SKM-1 treated with dmso at 0.1 percent for 144 hours (cell line): Measurements from ENCODE around the gene SLC16A10.
"Not testable (repeated sequence)": the region's sequence is repeated elsewhere in the genome, so short reads cannot be mapped to it uniquely, and the experiment has no call there.

Experiments used
- DNase-seq: peaks from one replicate; lab custom pipeline; 2025; ENCODE audit not compliant: unreplicated experiment; lab: John Stamatoyannopoulos, UW

SLC16A10 gene

DNA sequence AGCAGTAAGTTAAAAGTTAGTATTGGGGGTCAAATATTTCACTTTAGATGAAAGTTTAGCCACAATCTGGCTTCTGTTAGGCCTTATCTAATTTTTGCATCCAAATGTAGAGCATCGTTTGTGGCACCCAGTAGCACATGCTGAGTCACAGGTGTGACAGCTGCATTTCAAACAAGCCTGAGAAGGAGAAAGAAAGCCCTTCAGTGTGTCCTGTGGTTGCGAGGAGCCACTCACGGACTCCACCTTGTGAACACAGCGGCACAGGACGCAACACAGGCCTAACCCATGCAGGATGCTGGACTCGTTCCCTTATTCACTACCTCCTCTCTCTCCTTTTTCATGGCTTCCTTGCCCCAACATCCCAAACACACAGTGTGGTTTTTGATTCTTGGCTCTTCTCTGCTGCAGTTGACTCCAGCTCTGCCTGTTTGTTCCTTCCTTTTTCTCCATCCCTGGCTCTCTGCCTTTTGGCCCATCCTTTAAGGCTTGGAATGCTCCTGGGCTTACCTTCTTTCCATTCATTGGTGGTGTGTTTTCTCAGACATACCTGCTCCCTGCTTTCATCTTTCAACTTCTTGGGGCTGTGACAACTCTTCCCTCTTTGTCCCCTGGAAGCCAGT is 124.2 kb downstream of the SLC16A10 start:
- no peak for DNase-seq

DNA sequence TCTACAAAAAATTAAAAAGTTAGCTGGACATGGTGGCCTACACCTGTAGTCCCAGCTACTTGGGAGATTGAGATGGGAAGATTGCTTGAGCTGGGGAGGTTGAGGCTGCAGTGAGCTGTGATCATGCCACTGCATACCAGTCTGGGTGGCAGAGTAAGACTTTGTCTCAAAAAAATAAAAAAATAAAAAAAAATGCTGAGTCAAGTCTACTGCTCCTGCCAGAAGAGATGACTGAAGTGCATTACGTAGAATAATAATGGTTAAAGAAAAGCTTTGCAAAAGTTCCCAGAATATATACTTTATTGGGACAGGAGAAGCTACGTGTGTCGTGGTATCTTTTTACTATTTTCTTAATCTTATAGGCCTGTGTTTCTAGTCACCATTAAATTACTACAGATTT is 125.3 kb downstream of the SLC16A10 start:
- no peak for DNase-seq

DNA sequence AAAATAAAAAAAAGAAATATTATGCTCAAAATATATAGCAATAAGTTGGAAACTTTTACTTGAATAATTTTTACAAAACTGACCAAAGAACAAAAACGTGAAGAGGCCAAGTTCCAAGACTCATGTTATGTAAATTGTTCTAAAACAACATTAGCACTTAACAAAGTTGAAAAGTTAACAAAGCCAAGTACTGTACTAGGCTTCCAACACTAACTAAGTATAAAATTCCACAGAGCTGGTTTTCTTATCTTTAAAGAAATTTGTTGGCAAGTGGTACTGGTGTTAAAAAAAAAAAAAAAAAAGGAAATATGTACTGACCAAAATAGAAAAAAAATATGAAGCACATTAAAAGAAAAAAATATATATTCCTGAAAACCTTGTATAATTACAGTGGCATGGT is 127.8 kb downstream of the SLC16A10 start:
- DNase-seq, result no peak

- no peak for DNase-seq
Measured at GRCh38 chr6:111219785-111220184, 132.5 kb downstream of the SLC16A10 start.

DNA sequence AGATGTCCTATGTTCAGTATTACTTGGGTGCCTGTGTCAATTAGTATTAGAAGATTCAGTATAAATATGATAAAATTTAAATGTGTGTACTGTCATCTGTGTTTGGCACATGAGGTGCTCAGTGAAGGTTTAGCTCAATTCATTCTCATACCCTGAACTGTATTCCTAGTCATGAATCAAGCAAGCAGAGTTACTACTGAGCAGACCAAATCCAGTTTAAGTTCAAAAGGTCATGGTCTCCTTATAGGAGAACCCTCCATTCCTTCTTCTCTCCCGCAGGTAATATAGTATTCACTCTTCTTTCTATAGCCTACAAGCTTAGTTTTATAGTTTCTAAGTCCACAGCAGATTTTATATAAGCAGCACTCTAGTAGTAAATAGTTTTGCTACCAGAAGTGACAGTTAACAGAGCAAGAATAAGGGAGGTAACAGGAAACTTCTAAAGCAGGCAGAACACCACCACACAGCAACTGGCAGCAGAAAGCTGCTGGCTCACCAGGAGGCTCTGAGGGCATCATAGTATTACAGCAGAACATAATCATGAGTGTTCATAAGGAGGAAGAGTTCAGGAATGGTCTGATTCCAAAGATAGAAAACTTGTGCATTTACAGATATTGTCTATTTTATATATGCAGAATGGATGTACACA is 133.2 kb downstream of the SLC16A10 start:
- no peak for DNase-seq

DNA sequence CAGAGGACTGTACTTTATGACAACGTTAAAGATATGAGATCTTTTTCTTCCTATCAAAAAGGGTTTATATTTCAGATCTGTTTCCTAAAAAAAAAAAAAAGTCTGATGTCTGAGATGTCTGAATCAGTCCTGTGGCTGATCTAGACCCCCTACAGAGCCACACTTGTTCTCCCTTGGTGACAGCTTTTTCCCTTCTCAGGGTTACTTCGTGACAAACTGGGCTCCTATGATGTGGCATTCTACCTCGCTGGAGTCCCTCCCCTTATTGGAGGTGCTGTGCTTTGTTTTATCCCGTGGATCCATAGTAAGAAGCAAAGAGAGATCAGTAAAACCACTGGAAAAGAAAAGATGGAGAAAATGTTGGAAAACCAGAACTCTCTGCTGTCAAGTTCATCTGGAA is 134.5 kb downstream of the SLC16A10 start:
- no peak for DNase-seq

GRCh38 chr6:111222341-111222740 is 135.0 kb downstream of the SLC16A10 start:
- DNase-seq, result no peak

GRCh38 chr6:111228094-111228493 is 140.8 kb downstream of the SLC16A10 start:
- DNase-seq, result no peak

GRCh38 chr6:111230351-111231089 is 143.2 kb downstream of the SLC16A10 start:
- DNase-seq, result no peak

DNA sequence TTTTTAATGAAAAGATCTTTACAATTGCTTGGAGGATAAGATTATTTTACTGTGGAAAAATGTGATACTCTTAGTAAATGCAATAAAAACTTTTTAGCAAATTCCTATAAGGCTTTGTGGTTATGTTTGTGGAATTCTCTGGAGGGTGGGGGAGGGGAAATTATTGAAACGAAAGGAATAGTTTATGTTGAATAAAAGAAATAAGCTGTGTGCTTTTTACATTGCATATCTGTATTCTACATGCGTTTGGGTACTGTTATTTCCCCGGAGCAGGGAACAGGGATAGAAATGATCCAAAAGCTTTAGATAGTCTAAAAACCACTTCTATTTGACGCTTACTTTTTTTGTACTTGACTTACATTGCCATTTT is 143.8 kb downstream of the SLC16A10 start:
- DNase-seq, result no peak

- DNase-seq, result no peak
Measured at GRCh38 chr6:111237852-111238251, 150.5 kb downstream of the SLC16A10 start.

GRCh38 chr6:111238464-111239119 is 151.3 kb downstream of the SLC16A10 start:
- DNase-seq, result no peak

- no peak for DNase-seq
Measured at GRCh38 chr6:111239461-111239860, 152.2 kb downstream of the SLC16A10 start.

DNA sequence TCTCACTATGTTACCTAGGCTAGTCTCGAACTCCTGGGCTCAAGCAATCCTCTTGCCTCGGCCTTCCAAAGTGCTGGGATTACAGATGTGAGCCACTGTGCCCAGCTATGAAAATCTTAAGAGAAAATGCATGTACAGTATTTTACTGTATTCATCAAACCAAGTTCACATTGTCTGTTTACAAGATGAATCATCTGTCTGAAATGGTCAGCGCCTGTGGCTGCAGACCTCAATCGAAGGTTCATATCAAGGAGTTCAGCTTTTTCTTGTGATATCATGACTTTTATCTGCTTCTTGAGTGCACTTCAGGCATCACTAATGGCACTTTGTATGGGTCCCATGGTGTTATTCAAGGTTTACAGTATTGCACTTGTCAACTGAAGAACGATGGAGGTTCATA is 155.1 kb downstream of the SLC16A10 start:
- no peak for DNase-seq

DNA sequence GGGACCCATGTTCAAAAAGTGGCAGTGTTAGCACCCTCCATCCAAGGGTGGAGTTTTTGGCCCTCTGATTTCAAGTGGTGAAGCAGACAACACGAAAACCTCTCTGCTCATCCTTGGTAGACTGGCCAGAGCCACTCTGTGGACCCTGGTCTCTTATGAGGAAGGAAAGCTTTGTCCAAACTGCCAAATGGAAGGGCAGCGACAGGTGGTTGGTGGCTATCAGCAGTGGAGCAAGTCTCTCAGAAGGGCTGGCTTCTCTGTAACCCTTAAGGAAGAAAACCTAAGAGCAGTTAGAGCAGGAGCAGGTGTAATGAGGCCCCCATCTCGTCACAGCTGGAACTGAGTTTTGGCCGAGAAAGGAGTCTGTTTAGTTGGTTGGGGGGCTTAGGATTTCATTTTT is 155.8 kb downstream of the SLC16A10 start:
- DNase-seq, result no peak

DNA sequence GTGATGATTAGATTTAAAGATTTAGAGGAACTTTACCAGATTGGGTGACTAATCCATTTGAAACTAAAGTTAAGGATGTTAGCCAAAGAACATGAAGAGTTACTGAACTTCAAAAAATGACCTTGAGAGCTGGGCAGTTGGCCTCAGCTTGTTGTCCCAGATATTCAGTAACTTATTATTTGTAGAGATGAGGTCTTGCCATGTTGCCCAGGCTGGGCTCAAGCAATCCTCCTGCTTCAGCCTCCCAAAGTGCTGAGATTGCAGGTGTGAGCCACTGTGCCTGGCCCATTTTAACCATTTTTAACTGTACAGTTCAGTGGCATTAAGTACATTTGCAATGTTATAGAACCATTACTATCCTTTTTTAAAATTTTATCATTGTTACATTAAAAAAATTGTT is 161.5 kb downstream of the SLC16A10 start:
- DNase-seq, result no peak

DNA sequence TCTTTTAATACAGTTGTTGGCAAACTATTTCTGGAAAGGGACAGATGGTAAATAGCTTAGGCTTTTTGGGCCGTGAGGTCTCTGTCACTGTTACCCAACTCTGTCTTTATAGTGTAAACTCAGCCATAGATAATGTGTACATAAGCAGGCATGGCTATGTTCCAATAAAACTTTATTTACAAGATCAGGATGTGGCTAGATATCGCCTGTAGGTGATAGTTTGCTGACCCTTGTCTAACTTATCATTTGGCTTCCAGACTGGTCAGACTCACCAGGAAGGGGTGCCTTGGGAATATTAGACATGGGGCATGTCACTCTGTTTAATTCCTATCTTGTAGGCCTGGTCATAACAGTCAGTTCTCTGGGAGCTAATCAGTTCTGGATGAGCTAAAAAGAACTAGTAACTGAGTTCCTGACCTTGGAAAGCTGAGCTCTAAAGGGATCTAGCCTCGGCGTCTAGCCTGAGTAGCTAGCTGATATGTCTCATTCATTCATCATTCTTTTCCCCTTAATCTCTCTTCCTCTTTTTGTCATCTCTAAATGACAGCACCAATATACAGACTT is 163.6 kb downstream of the SLC16A10 start:
- DNase-seq, result no peak

DNA sequence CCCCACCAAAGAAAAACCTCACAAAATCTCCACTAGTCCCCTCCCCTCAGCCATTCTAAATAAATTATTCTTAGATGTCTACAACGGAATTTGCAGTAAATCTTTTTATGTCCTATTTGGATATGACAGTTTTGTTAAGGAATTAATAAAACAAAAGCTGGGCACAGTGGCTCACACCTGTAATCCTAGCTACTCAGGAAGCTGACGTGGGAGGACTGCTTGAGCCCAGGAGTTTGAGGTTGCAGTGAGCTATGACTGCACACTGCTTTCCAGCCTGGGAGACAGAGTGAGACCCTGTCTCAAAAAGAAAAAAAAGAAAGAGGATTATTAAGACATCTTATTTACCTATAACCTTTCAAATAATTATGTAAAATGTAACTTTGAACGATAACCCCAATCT is 165.4 kb downstream of the SLC16A10 start:
- DNase-seq, result no peak

DNA sequence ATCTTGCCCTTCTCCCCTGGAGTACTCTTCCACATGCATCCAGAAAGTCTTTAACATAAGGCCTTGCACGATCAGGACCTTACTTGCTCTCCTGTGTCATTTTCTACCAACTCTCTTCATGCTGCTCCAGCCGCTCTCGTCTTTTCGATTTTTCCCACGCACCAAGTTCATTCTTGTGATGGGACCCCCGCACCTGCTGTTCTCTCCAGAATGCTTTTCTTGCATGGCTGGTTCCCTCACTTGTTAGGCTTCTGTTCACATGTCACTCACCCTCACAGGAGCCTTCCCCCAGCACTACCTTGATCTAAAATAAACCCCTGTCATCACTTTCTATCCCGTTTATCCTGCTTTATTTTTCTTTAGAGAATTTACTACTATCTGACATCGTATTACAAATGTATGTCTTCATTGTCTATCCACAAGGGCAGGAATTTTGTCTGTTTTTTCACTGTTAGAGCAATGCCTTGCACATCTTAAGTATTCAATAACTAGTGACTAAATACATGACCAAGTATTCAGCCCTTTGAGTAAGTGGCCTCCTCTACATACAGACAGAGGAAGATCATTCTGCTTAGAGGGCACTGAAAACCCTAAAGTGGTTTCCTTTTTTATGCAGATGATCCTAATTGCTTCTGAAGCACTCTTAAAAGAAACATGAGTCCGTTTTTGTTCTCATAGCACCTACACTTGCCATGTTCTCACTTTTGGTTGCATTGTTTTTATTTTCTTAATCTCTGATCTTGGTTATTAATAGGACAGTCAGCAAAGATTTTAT is 166.9 kb downstream of the SLC16A10 start:
- DNase-seq, result no peak

- DNase-seq, result no peak
Measured at GRCh38 chr6:111254779-111255166, 167.5 kb downstream of the SLC16A10 start.

DNA sequence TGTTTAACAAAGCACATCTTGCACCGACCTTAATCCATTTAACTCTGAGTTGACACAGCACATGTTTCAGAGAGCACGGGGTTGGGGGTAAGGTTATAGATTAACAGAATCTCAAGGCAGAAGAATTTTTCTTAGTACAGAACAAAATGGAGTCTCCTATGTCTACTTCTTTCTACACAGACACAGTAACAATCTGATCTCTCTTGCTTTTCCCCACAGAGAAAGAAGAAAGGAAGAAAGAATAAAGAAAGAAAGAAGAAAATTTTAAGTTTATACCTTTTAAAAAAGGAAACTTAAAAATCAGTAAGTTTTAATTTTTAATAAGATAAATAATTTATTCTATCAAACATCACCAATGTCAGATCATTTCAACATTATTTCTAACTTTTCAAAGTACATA is 168.5 kb downstream of the SLC16A10 start:
- DNase-seq, result not testable (repeated sequence)
